Uterus (tissue), 4 donors: ENCODE data around the gene RPS27. TPM values are rescaled to one million over a fixed set of nuclear protein-coding genes. Genes with fewer than 3 reads are reported as not detected.

Experiments
- DNase-seq, 2 donors: peaks; one replicate each; pipeline ENCODE4 v3.0.0-alpha.2; 2019 to 2020
- H3K27ac ChIP-seq, 2 donors: fragments of 200-600 bp; sonication (generic); 1 replicate in 1 of 2; 2 replicates in 1 of 2; pipeline ENCODE4 v1.5.1; 2016 to 2018
- H3K27me3 ChIP-seq, 2 donors: fragments of 200-600 bp; sonication (generic); one replicate each; pipeline ENCODE4 v1.5.1; 2018 to 2019; ENCODE audit warnings: control low read depth in 1 of 2
- H3K36me3 ChIP-seq, 2 donors: fragments of 200-600 bp; sonication (generic); one replicate each; pipeline ENCODE4 v1.5.1; 2019; ENCODE audit warnings: control low read depth in 1 of 2
- H3K4me1 ChIP-seq, 2 donors: fragments of 200-600 bp; sonication (generic); one replicate each; pipeline ENCODE4 v1.5.1; 2018 to 2019; ENCODE audit warnings: control low read depth in 1 of 2
- H3K4me3 ChIP-seq, 2 donors: fragments of 200-600 bp; sonication (generic); 1 replicate in 1 of 2; 2 replicates in 1 of 2; pipeline ENCODE4 v1.5.1; 2018 to 2019; ENCODE audit warnings: mild to moderate bottlenecking in 1 of 2
- H3K9me3 ChIP-seq, 2 donors: fragments of 200-600 bp; sonication (generic); one replicate each; pipeline ENCODE4 v1.5.1; 2019; ENCODE audit warnings: control low read depth in 1 of 2
- CTCF ChIP-seq, 4 experiments: fragments of 200-600 bp in 2 of 4; fragments of 450-650 bp in 2 of 4; sonication (generic) in 2 of 4; IDR thresholded peaks; one replicate each; pipeline ENCODE4 v1.5.1; 2016 to 2019; ENCODE audit warnings: antibody characterized with exemption in 4 of 4, mild to moderate bottlenecking in 2 of 4, moderate library complexity in 1 of 4
- POLR2A ChIP-seq, 2 donors: fragments of 450-650 bp; IDR thresholded peaks; one replicate each; pipeline ENCODE4 v1.6.1; 2016; ENCODE audit warnings: antibody characterized with exemption in 2 of 2, mild to moderate bottlenecking in 1 of 2, moderate library complexity in 1 of 2
- intact Hi-C: fragments of 100-400 bp; cut with DNase I; formaldehyde crosslinking; loops from one replicate; pipeline ENCODE4 v1.15.1; 2023; ENCODE audit warnings: low total_unique reads
- total RNA-seq, 4 donors: library from RNA; depleted of rRNA in 3 of 4; stranded (reverse); fragments of >200 nt in 3 of 4; gene quantifications; one replicate each; pipeline versions ENCODE4 v1.1.0 to v1.2.4, GENCODE V29; 2014 to 2023
- donor health status: DM: yes; HTN: yes; CAD: no.

RPS27 gene
- total RNA-seq, 4 donors from 2014 or later, result 826 to 6,388 (median 2,664) TPM

GRCh38 chr1:153957744-153958110 lies 32.8 kb upstream of the RPS27 start:
- Histone ChIP-seq H3K27ac (peak overlapping the region; percentile 85 to 86), H3K36me3 (no peaks in the 10 kb centered on the region)
- TF ChIP-seq CTCF (IDR thresholded peaks at IDR 0.05), result no peak
- TF ChIP-seq POLR2A (IDR thresholded peaks at IDR 0.05), result no peak

GRCh38 chr1:153958111-153958960 lies 32.2 kb upstream of the RPS27 start, which contains the start of gene CRTC2:
Gene CRTC2, minus strand, starts transcription at chr1:153958612. Its CDS starts 115 bp downstream, at chr1:153958497.
- no peak for TF ChIP-seq CTCF (IDR thresholded peaks at IDR 0.05)
- peak; percentile 58 to 74 for TF ChIP-seq POLR2A (IDR thresholded peaks at IDR 0.05)
- Histone ChIP-seq H3K4me3 (peak within 1 kb of the TSS; percentile 86 to 94), H3K4me1 (peaks cover 6 to 27% of the 10 kb centered on the region in 2 donors), H3K27ac (peak within 1 kb of the TSS; percentile 85 to 86), H3K36me3 (no peaks in the 10 kb centered on the region), H3K9me3 (no peaks in the 10 kb centered on the region), H3K27me3 (no peaks in the 10 kb centered on the region)
- intact Hi-C loops, result no loop called here
- peak; percentile 98 to 99 for DNase-seq

More at GRCh38 chr1:153957744-153958110, 32.8 kb upstream of the RPS27 start:
- Histone ChIP-seq H3K27me3 (no peaks in the 10 kb centered on the region), H3K4me1 (peaks cover 6 to 26% of the 10 kb centered on the region in 2 donors), H3K9me3 (no peaks in the 10 kb centered on the region), H3K4me3 (peak overlapping the region; percentile 86 to 94)
- DNase-seq, result no peak
- intact Hi-C loops, result no loop called here

GRCh38 chr1:153958961-153959260 lies 31.7 kb upstream of the RPS27 start:
- TF ChIP-seq POLR2A (IDR thresholded peaks at IDR 0.05) (no peak), CTCF (IDR thresholded peaks at IDR 0.05) (no peak)
- H3K27ac ChIP-seq, result peak overlapping the region; percentile 80 to 85
- intact Hi-C loops, result no loop called here
- peaks cover 6 to 27% of the 10 kb centered on the region in 2 donors for H3K4me1 ChIP-seq
- no peaks in the 10 kb centered on the region for H3K9me3 ChIP-seq
- H3K4me3 ChIP-seq, result no peak overlapping the region
- no peaks in the 10 kb centered on the region for H3K36me3 ChIP-seq
- no peak for DNase-seq
- H3K27me3 ChIP-seq, result no peaks in the 10 kb centered on the region

- Histone ChIP-seq H3K27ac (peak overlapping the region; percentile 80 to 85), H3K4me1 (peaks cover 6 to 27% of the 10 kb centered on the region in 2 donors), H3K27me3 (no peaks in the 10 kb centered on the region), H3K36me3 (no peaks in the 10 kb centered on the region), H3K9me3 (no peaks in the 10 kb centered on the region), H3K4me3 (no peak overlapping the region)
- DNase-seq, result no peak
- intact Hi-C loops, result no loop called here
- no peak for TF ChIP-seq CTCF (IDR thresholded peaks at IDR 0.05)
- TF ChIP-seq POLR2A (IDR thresholded peaks at IDR 0.05), result no peak
Observed at GRCh38 chr1:153959454-153959853, 31.1 kb upstream of the RPS27 start.

GRCh38 chr1:153960206-153960605 lies 30.4 kb upstream of the RPS27 start:
- H3K27me3 ChIP-seq, result no peaks in the 10 kb centered on the region
- peaks cover 6 to 27% of the 10 kb centered on the region in 2 donors for H3K4me1 ChIP-seq
- H3K36me3 ChIP-seq, result no peaks in the 10 kb centered on the region
- no peak overlapping the region for H3K27ac ChIP-seq
- TF ChIP-seq CTCF (IDR thresholded peaks at IDR 0.05) (no peak), POLR2A (IDR thresholded peaks at IDR 0.05) (no peak)
- H3K9me3 ChIP-seq, result no peaks in the 10 kb centered on the region
- H3K4me3 ChIP-seq, result no peak overlapping the region
- no peak for DNase-seq
- intact Hi-C loops, result no loop called here
